HG02642 (cell line): ENCODE data around the gene TM4SF18.
"Not testable (repeated sequence)": the region's sequence is repeated elsewhere in the genome, so short reads cannot be mapped to it uniquely, and the experiment has no call there.

Experiments used
- ATAC-seq: cut with Tn5 transposase; IDR thresholded peaks from one replicate; pipeline ENCODE4 v1.9.1; 2021; ENCODE audit warnings: mild to moderate bottlenecking; ENCODE audit not compliant: unreplicated experiment, poor library complexity

Gene TM4SF18, protein sequence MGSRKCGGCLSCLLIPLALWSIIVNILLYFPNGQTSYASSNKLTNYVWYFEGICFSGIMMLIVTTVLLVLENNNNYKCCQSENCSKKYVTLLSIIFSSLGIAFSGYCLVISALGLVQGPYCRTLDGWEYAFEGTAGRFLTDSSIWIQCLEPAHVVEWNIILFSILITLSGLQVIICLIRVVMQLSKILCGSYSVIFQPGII

DNA sequence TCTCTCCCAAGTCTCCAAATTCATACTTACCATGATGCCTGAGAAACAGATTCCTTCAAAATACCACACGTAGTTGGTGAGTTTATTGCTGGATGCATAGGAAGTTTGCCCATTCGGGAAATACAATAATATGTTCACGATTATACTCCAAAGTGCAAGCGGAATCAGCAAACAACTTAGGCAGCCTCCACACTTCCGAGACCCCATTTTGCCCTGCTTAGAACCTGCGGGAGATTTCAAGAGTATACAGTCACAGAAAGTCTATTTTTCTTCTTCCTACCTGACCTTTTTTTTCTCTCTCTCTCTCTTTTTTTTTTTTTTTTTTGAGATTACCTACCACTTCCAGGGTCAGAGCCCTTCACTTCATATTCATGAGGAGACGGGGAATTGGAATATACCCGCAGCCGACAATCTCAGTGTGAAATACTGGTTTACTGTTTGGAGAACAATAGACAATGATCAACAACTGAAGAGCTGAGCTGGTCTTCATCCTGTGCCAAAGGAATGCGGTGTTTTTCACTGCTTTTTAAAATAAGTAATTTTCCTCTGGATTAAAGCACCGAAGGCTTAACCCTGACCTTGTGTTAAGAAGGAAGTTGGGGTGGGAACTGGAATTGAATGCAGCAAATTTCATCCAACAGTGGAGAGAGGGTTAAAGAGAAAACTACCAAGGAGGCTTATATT lies at the start of gene TM4SF18:
TSS of gene TM4SF18 (minus strand) at position 461 of the 684 bp plus-strand sequence. CDS start at position 207, 254 bp downstream.
- ATAC-seq, result no peak

DNA sequence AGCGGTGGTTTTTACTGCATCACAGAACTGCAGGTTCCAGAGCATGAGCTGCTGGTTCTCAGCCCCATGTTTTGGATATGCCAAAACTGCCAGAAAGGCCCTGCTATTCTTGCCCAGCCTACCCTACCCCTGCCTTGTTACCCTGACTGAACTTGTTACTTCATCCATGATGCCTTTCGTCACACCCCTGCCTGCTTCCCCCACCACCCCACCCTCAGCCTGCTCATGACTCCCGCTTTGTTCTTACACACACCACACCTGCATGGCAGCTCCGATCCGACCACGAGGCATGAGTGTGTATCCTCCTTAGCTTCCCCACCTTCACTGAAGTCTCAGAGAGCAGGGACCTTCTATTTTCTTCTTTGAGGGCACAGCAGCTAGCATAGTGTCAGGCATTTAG lies 49.1 kb upstream of the TM4SF18 start:
- ATAC-seq, result no peak

DNA sequence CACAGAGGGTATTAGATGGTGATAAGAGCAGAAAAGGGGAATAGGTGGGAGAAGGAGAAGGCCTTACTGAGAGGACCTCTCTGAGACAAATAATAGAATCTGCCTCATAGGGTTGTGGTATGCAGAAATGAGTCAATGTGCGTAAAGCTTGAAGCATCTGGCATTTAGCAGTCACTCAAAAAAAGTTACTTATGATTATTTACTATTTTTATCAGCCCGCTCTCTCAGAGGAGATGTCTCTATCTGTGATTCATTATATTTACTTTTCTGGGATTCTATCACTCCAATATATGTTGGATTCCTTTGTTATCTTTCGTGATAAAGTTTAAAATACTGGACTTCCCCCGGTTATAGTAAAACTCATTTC lies 48.6 kb upstream of the TM4SF18 start:
- ATAC-seq, result no peak

DNA sequence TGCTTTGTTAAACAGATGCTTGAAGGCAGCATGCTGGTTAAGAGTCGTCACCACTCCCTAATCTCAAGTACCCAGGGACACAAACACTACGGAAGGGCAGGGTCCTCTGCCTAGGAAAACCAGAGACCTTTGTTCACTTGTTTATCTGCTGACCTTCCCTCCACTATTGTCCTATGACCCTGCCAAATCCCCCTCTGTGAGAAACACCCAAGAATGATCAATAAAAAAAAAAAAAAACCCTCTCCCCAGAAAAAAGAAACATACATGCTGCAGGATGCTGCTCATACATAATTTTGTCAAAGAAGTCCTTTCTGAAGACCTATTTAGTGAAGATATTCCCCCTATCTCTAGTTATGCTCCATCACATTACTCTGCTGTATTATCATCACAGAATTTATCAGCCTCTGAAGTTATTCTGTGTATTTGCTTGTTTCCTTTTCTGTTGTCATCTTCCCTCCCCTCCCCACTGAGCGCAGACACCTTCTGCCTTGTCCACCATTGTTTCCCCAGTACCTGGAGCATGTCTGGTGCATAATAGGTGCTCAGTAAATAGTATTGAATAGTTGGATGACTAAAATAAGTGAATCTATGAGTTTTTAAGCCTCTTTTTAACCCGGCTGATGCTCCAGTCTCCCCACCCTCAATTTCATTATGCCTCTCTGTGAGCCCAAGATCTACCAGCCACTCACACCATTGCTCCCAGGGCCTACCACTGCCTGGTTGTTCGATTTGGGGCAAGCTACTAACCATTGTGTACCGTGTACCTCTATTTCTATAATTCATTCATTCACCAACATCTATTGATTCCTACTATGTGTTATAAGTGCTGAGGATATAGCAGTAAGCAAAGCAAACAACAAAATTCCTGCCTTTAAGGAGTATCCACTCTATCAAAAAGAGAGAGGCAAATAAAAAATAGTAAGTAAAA lies 48.0 kb upstream of the TM4SF18 start:
- no peak for ATAC-seq

DNA sequence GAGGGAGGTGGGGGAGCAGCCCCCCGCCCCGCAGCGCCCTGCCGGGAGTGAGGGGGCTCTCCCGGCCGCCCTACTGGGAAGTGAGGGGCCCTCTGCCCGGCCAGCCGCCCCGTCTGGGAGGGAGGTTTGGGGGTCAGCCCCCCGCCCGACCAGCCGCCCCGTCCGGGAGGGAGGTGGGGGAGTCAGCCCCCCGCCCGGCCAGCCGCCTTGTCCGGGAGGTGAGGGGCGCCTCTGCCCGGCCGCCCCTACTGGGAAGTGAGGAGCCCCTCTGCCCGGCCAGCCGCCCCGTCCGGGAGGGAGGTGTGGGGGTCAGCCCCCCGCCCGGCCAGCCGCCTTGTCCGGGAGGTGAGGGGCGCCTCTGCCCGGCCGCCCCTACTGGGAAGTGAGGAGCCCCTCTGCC lies 46.8 kb upstream of the TM4SF18 start:
- not testable (repeated sequence) for ATAC-seq

DNA sequence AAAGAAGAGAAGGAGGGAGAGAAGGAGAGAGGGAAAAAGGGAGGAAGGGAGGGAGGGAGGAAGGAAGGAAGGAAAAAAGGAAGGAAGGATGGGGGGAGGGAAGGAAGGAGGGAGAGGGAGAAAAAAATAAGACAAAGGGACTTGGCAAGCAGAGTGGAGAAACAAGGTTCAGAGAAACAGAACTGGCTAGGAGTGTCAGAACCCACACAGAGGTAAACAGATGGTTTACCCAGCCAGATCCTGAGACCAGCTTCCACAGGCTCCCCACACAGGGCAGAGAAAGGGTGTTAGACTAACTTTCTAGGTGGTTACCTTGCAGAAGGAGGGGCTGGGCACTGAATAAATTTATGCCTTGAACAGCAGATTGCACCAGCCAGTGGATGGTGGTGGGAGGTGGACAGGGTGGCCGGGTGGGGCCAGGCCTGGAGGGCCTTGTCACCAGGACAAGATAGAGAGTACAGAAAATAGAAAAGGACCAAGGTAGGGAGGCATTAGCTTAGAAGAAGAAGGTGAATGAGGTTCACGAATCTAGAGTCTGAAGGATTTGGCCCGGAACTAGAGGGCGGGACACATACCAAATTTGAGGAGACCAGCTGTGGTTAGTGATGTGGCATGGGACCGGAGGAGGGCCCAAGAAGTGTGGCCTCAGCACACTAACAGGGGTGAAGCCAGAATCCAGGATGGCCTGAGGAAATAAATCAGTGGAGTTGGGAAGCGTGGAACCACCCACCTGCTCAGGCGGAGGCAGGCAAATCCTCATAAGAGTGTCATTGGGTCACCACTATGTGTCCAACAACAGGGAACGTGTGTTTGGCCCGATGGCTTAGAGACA lies 45.3 kb upstream of the TM4SF18 start:
- no peak for ATAC-seq

DNA sequence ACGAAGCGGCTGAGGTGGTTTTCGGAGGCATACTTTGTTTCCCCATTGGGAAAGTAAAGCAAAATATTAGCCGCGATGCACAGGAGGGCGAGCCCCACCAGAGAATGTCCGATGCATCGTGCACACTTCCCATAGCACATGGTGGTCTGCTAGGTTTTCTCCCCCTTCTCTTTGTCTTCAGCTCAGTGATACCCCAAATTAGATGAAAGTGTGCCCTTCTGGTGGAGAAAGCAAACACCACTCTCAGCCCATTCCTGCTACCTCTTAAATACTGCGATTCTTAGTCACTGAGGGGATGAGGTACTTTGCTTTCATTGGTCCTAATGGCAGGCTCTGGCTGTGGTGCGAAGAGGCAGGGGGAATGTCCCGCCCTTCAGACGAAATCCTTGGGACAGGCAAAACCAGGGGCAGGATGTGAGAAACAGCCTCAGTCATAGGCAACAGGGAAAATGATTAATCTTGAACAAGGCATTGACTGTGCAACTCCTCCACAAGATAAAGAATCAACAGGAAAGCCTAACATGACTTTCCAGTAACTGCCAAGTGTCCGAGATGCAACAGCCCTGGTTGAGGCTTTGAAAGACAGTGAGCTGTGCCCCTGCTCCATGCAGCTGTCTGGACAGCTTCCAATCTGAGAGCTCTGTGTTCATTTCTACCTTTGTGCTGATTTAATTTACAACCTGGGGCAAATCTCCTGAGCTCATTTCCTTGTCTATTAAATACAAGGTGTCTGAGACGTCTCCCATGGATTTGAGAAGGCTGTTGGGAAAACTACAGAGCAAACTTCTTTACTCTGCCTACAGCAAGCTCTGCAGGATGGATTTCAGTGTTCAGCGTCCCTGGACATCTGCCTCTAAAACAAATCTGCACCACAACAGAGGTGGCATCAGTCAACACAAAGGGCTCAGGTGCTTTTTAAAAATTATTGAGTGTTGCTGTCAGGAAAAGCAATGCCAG lies 44.2 kb upstream of the TM4SF18 start, which contains the start of gene TM4SF1:
TSS of gene TM4SF1 (minus strand) at position 242 of the 957 bp plus-strand sequence. CDS start at position 140, 102 bp downstream.
- no peak for ATAC-seq

DNA sequence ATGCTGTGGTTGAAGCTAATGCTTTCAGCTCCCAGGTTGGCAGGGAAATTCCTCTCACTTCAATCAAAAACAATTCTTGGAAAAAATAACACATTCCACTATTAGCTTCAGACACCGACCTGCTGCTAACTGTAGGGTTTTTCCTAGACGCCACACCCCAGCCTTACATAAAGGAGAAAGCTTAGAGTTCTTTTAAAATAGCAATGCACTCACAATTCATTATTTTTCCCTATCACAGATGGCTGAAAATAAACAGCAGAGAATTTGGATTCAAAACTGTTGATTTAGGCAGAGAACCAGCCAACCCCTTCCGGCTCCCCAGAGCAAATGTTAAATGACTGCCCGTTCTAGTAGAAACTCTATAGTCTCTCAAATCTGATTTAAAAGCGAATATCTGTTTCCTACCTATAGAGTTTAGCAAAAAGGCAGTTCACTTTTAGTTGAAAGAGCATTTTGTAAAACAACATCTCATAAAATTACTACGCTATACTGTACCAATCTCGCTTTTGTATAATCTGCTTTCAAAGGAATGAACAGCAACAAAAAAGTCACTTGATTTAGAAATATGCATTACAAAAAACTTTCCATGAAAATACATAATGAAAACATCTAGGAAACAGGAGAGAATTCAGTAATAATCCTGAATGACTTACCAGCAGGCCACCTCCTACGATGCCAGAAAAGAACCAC lies 43.4 kb upstream of the TM4SF18 start:
- no peak for ATAC-seq

DNA sequence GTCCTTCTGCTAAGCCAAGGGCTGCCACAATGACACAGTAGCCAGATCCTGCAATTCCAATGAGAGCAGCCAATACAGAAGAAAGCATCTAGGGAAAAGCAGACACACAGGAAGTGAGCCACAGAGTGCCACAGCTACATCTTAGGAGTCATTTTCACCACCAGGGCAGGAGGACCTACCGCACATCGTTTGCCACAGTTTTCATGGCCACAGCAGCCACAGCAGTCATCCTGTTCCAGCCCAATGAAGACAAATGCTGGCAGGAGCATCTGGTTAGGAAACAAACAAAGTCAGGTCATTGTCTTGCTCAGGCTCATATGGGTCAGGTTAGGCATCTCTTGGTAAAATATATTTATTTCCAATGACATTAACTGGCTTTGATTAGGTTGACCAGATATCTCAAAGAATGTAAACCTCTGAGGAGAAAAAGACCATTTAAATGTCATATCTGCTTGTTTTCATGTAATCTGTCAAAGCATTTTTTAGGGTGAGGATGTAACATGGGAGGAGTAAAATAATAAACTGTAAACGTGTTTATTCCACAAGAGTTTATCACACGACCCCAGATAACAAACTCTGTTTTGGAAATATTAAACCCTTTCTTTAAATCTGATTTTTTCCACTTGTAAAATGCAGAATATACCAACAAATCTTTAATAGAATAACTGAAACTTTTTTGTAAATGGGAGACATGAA lies 42.2 kb upstream of the TM4SF18 start:
- ATAC-seq, result no peak

DNA sequence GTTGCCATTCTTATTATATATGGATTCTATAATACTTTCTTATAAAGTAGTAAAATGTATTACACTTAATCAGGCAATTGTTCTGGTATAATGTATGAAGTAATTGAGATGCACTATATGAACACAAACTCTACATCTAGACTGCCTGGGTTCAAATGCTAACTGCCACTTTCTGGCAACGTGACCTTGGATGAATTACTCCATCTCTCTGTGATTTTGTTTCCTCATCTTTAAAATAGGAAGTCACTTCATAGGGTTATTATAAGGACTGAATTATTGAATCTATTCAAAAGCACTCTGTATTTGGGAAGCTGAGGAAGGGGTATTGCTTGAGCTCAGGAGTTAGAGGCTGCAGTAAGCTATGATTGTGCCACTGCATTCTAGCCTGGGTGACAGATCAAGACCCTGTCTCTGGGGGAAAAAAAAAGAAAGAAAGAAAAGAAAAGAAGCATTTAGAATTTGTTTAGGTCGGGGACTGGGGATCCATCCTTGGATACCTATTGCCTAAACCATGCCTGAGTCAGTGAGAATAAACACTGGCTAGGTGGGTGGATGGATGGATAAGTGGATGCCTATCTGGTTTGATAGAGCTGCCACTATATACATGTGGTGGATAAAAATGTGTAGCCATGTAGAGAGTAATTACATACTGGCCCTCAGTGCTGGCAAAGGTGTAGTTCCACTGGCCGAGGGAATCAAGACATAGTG lies 41.5 kb upstream of the TM4SF18 start:
- ATAC-seq, result no peak

DNA sequence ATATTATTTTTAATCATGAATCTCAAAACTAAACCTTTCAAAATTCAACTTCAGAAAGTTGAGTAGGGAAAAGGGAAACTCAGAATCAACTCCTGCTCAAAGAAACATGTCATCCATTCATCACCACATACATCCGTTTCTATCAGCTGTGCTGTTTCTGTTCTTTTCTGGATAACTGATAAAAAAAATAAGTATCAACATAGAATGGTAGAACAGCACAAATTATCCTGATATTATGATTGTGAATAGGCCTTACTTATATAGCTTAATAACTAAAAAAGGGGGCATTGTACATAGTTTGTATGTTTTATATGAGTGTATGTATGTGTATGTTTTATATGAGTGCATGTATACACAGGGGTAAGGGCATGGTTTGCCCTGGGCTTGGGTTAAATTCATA lies 41.0 kb upstream of the TM4SF18 start:
- ATAC-seq, result no peak

DNA sequence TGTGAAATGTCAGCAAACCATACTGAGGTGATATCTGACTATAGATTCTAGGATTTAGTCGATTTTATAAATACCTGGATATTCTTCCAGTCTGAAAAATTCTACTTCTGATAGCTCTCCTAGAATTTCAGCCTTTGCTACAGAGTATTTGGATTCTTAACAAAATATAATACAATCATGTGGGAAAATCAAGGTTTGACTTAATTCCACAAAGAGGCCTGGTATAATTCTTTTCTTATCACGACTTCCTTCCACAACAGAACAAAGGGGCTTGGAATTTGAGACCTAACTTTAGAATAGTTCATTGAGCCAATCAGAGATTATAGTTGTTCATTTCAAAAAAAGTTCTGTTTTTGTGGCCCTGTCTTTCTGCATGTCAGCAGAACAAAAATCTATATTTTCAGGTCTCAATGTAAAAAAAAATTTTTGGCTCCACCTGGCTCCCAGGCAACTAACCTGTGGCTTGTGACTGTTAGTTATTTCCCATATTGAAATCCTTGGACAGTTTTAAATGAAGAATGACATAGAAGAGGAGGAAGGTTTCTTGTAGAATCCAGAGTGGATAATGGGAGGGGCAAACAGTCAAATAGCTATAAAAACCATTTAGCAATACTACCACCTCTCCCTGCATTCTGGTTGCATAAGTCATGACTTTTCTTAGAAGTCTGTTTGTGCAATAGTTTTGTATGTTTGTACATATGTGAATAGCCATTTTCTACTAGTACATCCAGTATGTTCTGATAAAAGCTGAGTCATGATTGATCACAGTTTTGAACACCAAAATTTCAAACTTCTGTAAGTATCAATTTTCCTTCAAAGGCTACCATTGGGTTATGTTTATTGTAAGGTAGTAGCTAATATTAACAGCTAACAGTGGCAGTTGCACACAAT lies 40.0 kb upstream of the TM4SF18 start:
- no peak for ATAC-seq

DNA sequence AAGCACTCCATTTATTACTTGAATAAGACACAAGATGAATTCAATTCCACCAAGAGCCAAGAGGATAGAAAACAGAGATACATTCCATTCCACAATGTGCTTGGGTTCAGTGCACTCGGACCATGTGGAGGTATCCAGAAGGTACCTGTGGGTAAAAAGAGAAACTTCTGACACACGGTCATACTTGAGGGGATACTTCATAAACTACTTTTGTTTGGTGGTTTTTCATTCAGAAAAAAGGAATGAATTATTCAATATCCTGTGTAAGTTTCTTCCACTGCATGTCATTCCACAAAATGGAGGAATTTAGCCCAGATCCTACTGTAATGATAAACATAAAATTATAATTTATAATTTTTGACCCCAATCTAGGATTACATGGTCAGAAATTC lies 38.3 kb upstream of the TM4SF18 start:
- no peak for ATAC-seq

DNA sequence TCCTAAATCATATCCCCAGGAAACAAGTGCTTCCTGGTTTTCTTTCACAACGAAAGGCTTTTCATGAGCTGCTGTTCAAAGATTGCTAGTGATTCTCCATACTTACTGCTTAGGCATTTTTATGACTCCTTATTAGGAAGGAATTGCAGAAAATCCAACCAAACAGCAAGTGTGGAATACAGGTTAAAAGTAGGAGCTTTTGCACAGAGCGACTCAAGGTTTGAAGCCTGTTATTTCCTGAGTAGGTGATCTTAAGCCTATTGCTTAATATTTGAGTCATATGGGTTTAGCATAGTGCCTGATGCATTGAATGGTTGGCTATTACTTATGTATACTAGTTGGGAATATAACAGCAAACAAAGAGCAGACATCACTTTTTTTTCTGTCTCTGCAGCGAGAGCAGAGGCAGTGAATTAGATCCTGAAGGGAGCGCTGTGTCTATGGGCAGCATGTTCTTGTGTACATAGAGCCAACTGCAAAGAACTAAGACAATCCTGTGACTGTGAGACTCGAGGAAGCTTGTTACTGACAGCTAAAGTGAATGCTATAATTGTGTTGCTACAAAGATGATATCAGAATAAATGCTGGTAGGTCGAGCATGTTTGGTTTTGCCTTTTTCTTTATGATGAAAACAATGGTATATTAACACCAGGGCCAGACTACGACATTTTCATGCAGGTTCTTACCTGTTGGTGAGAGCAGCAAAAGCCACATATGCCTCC lies 37.7 kb upstream of the TM4SF18 start:
- ATAC-seq, result no peak

DNA sequence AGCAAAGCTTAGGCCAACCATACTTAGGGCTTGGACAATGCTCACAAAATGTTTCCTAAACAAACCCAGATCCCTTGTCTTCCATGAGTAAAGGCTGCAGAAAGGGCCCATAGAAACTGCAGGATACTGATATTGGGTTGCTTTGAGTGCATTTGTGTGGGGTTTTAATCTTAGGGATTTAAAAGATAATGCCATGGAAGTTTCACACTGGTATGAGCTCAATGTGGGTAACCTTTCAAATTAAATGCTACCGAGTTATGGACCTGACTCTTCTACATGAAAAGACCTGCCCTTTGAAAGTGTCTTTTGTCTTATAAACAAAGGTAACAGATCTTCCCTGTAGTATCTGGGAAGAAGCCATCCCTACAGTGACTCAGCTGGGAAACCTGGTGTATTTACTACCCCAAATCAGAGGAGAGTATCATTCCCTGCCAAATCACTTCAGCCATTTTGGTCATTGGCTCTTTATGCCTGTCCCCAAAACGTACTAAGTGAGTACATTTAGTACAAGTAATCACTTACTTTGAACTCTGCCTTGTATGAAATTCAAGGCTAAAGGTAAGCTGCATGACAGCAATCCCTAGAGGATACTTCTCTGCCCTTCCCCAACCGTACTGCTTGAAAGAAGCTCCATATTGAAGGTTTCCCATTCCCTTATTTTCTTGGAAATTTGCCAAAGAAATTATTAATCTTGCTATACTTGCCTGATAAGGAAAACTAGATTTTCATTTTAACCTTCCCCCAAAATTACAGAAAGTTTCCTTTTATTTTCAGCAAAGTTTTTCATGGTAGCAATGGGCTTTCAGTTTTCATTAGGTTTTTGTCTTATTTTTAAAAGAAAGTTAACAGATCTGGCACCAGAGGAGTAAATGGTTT lies 36.8 kb upstream of the TM4SF18 start:
- ATAC-seq, result no peak
